NCI-H446 (cell line): Measurements from ENCODE around the gene VPS26C.
"Not testable (repeated sequence)": the region's sequence is repeated elsewhere in the genome, so short reads cannot be mapped to it uniquely, and the experiment has no call there.

Source experiments
- DNase-seq, 2 experiments: peaks; one replicate each; lab custom pipeline; 2025; lab: John Stamatoyannopoulos, UW

VPS26C gene

GRCh38 chr21:37228003-37228400, 39.1 kb downstream of the VPS26C start:
- no peak for DNase-seq

- DNase-seq, result no peak
Measured at GRCh38 chr21:37227071-37228002, 39.8 kb downstream of the VPS26C start.

DNA sequence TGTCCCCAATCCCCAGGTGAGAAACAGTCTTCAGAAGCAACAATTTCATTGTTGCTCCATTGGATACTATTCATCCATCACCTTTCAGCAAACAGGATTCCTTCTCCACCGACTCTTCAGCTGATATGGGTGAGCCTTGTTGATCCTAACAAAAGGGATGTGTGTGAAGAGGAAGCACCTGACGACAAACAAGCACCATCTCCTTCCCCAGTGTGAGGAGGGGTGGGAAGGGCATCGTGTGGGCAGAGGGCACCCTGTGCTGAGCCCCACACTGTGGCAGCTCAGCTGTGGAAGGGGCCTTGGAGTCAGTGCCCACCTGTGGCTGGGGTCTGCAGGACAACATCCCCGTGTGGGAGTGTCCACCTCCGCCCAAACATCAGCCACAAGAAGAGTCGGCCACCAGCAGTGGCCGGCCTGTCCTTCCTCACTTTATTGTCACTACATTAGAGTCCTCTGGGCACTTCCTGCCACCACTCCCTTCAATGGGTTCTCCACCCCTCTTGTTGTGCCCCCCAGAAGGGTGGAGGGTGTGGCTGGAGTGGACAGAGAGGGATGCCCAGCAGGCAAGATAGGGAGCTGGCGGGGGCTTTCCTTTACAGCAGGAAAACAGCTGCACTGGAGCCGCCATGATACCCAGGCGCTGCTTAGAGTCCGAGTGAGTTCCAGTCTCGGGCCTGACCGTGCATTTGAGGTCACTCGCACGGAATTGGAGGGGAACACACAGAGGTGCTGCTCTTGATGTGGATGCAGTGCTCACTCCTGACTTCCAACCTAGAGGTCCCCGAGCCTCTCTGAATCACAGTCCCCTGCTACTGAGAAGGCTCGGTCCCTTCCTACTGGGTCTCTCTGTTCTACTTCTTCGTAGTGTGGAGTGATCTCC, 40.9 kb downstream of the VPS26C start:
- no peak for DNase-seq

- DNase-seq, result no peak
Measured at GRCh38 chr21:37224861-37225839, 42.0 kb downstream of the VPS26C start.

GRCh38 chr21:37223804-37224345, 43.3 kb downstream of the VPS26C start:
- no peak for DNase-seq

- not testable (repeated sequence) for DNase-seq
Measured at GRCh38 chr21:37222248-37222647, 44.9 kb downstream of the VPS26C start.

GRCh38 chr21:37220981-37221664, 46.0 kb downstream of the VPS26C start:
- peak; percentile 18 to 71 for DNase-seq

- no peak for DNase-seq
Measured at GRCh38 chr21:37220433-37220980, 46.6 kb downstream of the VPS26C start.

GRCh38 chr21:37219761-37220432, 47.2 kb downstream of the VPS26C start:
- DNase-seq, result no peak

DNA sequence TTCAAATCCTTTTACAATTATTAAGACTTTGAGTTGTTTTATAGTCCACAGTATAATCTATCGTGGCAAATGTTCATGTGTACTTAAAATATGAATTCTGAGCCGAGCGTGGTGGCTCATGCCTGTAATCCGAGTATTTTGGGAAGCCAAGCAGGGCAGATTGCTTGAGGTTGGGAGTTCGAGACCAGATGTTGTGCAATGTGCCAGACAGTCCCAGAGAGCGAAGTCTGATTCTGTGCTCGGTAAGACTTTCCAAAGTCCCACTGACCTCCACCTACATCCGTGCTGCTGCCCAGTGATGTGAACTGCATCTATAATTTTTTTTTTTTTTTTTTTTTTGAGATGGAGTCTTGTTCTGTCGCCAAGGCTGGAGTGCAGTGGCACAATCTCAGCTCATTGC, 52.2 kb downstream of the VPS26C start:
- no peak for DNase-seq

DNA sequence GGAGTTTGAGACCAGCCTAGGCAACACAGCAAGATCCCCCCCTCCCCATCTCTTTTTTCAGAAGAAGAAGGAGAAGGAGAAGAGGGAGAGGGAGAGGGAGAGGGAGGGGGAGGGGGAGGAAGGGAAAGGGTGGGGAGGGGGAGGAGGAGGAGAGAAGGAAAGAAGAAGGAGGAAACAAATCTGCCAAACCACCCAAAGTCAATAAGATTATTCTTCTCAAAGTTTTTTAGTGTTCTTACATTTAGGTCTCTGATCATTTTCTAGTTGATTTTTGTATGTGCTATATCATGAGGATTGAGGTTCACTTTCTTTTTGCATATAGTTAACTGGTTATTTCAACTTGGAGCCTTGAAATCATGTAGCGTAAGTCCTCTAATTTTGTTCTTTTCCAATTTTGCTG, 56.3 kb downstream of the VPS26C start:
- no peak for DNase-seq

DNA sequence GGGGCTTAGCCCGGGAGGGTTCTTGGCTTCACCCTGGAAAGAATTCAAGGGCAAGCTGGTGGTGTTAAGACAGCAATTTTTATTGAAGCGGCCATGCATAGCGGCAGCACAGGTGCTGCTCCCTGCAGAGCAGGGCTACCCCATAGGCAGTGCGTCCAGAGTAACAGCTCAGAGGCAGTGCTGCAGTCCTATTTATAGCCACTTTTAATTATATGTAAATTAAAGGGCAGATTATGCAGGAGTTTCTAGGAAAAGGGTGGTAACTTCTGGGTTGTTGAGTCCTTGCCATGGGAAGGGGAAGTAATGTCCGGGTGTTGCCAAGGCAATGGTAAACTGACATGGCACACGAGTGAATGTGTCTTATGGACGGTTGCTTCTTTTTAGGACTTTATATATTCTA, 57.0 kb downstream of the VPS26C start:
- DNase-seq, result no peak

- no peak for DNase-seq
Measured at GRCh38 chr21:37208741-37209225, 58.4 kb downstream of the VPS26C start.

- no peak for DNase-seq
Measured at GRCh38 chr21:37208056-37208721, 58.9 kb downstream of the VPS26C start.

- DNase-seq, result peak in 1 of 2 experiments; percentile 46
Measured at GRCh38 chr21:37207441-37208009, 59.6 kb downstream of the VPS26C start.

- no peak for DNase-seq
Measured at GRCh38 chr21:37206496-37206895, 60.6 kb downstream of the VPS26C start.

DNA sequence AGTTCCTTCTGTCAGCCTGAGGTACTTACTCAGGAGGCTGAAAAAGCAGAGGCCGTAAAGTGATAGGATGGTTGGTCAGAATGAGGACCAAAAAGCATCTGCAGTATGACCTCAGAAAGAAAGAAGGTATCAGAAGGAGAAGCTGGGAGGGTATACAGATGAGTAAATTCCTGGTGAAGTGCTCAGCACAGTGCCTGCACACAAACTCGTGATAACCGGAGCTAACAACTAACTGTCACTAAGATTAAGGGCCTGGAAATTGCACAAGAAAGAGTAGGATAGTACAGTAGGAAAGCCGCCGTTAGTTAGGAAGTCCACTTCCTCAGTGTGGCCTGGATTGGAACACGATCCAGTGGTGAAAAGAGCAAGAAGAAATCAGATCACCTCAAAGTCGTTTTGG, 62.6 kb downstream of the VPS26C start:
- no peak for DNase-seq

DNA sequence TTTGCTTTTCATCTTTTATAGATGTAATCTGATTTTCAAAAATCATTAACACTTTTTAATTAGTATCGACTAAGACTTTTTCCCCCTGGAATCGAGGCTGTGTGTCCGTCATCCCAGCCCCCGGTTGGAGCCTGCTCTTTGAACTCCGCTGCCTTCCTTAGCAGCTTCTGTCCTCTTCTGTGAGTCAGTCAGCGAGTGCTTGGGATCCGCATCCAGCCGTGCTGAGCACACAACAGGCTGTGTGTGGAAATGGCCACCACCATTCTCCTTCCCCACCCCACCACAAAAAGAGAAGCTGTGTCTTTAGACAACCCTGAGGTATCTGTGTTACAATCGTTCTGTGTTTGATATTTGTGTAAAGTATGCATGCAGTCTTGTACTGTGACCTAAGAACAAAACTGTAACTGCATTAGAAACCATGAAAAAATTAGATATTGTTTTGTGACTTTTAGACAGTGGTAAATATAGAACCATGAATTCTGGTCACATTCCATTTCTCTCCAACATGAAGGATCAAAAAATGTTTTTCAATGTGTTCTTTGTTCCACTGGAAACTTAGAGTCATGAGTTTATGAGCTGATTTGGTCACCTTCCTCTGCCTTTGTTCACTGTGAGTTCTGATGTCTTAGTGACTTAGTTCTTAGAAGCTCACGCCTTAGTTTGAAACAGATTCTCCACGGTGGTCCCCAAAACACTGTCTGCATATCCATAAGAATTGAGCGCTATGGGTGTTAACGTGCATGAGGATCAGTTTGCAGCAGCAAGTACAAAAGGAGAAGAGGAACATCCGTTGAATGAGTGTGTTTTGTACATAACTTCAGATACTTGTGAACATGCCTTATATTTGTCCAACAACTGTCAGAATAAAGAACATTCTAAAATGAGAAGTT, 64.7 kb downstream of the VPS26C start:
- no peak for DNase-seq
